WTC11 (cell line): ENCODE results near the gene ST8SIA4. TPM values are rescaled to one million over a fixed set of nuclear protein-coding genes. Genes with fewer than 3 reads are reported as not detected.

Source experiments
- ATAC-seq: fragments of 200-7000 bp; cut with Tn5 transposase; 2 replicates; pipeline ENCODE4 v1.10.0; 2021; ENCODE audit warnings: mild to moderate bottlenecking, moderate library complexity
- CTCF ChIA-PET: fragments of 300-600 bp; sonication (Branson Sonifier 250); formaldehyde crosslinking; loops from one replicate; lab custom pipeline; 2021; ENCODE audit warnings: antibody characterized with exemption; lab: Charles Lee
- POLR2A ChIA-PET: fragments of 350-600 bp; sonication (Branson Sonifier 250); formaldehyde crosslinking; loops from one replicate; lab custom pipeline; 2021; ENCODE audit warnings: antibody characterized with exemption; lab: Charles Lee
- DNase-seq: peaks from one replicate; pipeline ENCODE4 v3.0.0; 2021; ENCODE audit warnings: low spot score
- H3K27ac Mint-ChIP-seq: 2 replicates; pipeline ENCODE4 v1.8.0; 2021; ENCODE audit warnings: mixed read lengths
- H3K27me3 Mint-ChIP-seq: 2 replicates; pipeline ENCODE4 v1.8.0; 2021; ENCODE audit warnings: low read depth, mild to moderate bottlenecking, moderate library complexity, mixed read lengths
- H3K36me3 Mint-ChIP-seq: 2 replicates; pipeline ENCODE4 v1.8.0; 2021; ENCODE audit warnings: mixed read lengths
- H3K4me1 Mint-ChIP-seq: 2 replicates; pipeline ENCODE4 v1.8.0; 2022; ENCODE audit warnings: mixed read lengths
- H3K4me3 Mint-ChIP-seq: 2 replicates; pipeline ENCODE4 v1.8.0; 2021; ENCODE audit warnings: mild to moderate bottlenecking, moderate library complexity, mixed read lengths
- H3K9me3 Mint-ChIP-seq: 2 replicates; pipeline ENCODE4 v1.8.0; 2021; ENCODE audit warnings: mixed read lengths
- ESRRA ChIP-seq: sonication (generic); formaldehyde crosslinking; IDR thresholded peaks from 2 replicates; pipeline ENCODE4 v1.8.1; 2022; ENCODE audit warnings: mild to moderate bottlenecking, missing genetic modification reagents, borderline replicate concordance
- GTF2I ChIP-seq: fragments of 250-450 bp; sonication (Bioruptor Pico); conservative IDR thresholded peaks from 2 replicates; pipeline ENCODE4 v1.4.0; 2021; ENCODE audit warnings: mild to moderate bottlenecking
- MYBL2 ChIP-seq: sonication (generic); formaldehyde crosslinking; IDR thresholded peaks from 2 replicates; pipeline ENCODE4 v1.8.1; 2023; ENCODE audit warnings: mild to moderate bottlenecking, moderate library complexity, missing genetic modification reagents
- ZBTB21 ChIP-seq: sonication (generic); formaldehyde crosslinking; IDR thresholded peaks from 2 replicates; pipeline ENCODE4 v1.8.1; 2023; ENCODE audit warnings: mild to moderate bottlenecking, missing genetic modification reagents, borderline replicate concordance
- total RNA-seq: library from RNA; stranded (reverse); gene quantifications from 3 replicates; pipeline ENCODE4 v1.2.3, GENCODE V29; 2021
- TF ChIP-seq, protein P1 (sequence below): sonication (generic); formaldehyde crosslinking; IDR thresholded peaks from 2 replicates; pipeline ENCODE4 v1.8.1; 2023; ENCODE audit warnings: mild to moderate bottlenecking, missing genetic modification reagents, borderline replicate concordance
- TF ChIP-seq, protein P2 (sequence below): sonication (generic); formaldehyde crosslinking; IDR thresholded peaks from 2 replicates; pipeline ENCODE4 v1.8.0; 2023; ENCODE audit warnings: missing genetic modification reagents, mild to moderate bottlenecking, borderline replicate concordance
- TF ChIP-seq, protein P3 (sequence below): fragments of 200-600 bp; IDR thresholded peaks from 2 replicates; pipeline ENCODE4 v1.8.0; 2022; ENCODE audit warnings: antibody characterized with exemption
- TF ChIP-seq, protein P4 (sequence below): sonication (generic); formaldehyde crosslinking; IDR thresholded peaks from 2 replicates; pipeline ENCODE4 v1.8.1; 2023; ENCODE audit warnings: mild to moderate bottlenecking, missing genetic modification reagents, moderate library complexity
- TF ChIP-seq, protein P5 (sequence below): sonication (generic); formaldehyde crosslinking; IDR thresholded peaks from 2 replicates; pipeline ENCODE4 v1.8.0; 2022; ENCODE audit warnings: mild to moderate bottlenecking, missing genetic modification reagents

Gene ST8SIA4
- total RNA-seq, 1 experiment from 2014 or later: 1.3 TPM

DNA sequence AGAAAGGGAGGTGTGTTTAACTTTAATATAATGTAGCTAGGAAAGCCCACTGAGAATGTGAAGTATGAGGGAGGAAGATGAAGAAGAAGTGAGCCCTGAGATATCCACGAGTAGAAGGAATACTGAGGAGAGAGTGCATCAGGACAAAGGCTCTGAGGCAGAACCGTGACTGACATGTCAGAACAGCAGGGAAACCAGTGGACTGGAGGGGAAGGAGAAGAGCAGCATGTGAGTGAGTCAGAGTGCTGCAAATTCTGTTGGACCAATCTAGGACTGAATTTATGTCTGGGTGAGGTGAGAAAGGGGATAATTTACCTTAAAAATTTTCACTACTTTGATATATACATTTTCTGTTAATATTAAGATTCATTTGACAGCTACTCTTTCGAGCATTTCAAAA is 110.3 kb downstream of the ST8SIA4 start:
- DNase-seq: no peak
- POLR2A ChIA-PET: no interaction called here
- no peak for TF ChIP-seq MYBL2
- TF ChIP-seq, protein P1, sequence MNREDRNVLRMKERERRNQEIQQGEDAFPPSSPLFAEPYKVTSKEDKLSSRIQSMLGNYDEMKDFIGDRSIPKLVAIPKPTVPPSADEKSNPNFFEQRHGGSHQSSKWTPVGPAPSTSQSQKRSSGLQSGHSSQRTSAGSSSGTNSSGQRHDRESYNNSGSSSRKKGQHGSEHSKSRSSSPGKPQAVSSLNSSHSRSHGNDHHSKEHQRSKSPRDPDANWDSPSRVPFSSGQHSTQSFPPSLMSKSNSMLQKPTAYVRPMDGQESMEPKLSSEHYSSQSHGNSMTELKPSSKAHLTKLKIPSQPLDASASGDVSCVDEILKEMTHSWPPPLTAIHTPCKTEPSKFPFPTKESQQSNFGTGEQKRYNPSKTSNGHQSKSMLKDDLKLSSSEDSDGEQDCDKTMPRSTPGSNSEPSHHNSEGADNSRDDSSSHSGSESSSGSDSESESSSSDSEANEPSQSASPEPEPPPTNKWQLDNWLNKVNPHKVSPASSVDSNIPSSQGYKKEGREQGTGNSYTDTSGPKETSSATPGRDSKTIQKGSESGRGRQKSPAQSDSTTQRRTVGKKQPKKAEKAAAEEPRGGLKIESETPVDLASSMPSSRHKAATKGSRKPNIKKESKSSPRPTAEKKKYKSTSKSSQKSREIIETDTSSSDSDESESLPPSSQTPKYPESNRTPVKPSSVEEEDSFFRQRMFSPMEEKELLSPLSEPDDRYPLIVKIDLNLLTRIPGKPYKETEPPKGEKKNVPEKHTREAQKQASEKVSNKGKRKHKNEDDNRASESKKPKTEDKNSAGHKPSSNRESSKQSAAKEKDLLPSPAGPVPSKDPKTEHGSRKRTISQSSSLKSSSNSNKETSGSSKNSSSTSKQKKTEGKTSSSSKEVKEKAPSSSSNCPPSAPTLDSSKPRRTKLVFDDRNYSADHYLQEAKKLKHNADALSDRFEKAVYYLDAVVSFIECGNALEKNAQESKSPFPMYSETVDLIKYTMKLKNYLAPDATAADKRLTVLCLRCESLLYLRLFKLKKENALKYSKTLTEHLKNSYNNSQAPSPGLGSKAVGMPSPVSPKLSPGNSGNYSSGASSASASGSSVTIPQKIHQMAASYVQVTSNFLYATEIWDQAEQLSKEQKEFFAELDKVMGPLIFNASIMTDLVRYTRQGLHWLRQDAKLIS (CRISPR knock-in tag): no peak
- TF ChIP-seq, protein P2, sequence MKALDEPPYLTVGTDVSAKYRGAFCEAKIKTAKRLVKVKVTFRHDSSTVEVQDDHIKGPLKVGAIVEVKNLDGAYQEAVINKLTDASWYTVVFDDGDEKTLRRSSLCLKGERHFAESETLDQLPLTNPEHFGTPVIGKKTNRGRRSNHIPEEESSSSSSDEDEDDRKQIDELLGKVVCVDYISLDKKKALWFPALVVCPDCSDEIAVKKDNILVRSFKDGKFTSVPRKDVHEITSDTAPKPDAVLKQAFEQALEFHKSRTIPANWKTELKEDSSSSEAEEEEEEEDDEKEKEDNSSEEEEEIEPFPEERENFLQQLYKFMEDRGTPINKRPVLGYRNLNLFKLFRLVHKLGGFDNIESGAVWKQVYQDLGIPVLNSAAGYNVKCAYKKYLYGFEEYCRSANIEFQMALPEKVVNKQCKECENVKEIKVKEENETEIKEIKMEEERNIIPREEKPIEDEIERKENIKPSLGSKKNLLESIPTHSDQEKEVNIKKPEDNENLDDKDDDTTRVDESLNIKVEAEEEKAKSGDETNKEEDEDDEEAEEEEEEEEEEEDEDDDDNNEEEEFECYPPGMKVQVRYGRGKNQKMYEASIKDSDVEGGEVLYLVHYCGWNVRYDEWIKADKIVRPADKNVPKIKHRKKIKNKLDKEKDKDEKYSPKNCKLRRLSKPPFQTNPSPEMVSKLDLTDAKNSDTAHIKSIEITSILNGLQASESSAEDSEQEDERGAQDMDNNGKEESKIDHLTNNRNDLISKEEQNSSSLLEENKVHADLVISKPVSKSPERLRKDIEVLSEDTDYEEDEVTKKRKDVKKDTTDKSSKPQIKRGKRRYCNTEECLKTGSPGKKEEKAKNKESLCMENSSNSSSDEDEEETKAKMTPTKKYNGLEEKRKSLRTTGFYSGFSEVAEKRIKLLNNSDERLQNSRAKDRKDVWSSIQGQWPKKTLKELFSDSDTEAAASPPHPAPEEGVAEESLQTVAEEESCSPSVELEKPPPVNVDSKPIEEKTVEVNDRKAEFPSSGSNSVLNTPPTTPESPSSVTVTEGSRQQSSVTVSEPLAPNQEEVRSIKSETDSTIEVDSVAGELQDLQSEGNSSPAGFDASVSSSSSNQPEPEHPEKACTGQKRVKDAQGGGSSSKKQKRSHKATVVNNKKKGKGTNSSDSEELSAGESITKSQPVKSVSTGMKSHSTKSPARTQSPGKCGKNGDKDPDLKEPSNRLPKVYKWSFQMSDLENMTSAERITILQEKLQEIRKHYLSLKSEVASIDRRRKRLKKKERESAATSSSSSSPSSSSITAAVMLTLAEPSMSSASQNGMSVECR (CRISPR knock-in tag): no peak
- no peak for TF ChIP-seq ESRRA (CRISPR knock-in tag)
- TF ChIP-seq ZBTB21 (CRISPR knock-in tag): no peak
- Mint-ChIP-seq H3K9me3 (no peaks in the 10 kb centered on the region), H3K27me3 (no peaks in the 10 kb centered on the region), H3K4me1 (peaks cover 22% of the 10 kb centered on the region), H3K27ac (no peak overlapping the region), H3K4me3 (no peak overlapping the region), H3K36me3 (no peaks in the 10 kb centered on the region)
- no peak for ATAC-seq
- CTCF ChIA-PET: no interaction called here

DNA sequence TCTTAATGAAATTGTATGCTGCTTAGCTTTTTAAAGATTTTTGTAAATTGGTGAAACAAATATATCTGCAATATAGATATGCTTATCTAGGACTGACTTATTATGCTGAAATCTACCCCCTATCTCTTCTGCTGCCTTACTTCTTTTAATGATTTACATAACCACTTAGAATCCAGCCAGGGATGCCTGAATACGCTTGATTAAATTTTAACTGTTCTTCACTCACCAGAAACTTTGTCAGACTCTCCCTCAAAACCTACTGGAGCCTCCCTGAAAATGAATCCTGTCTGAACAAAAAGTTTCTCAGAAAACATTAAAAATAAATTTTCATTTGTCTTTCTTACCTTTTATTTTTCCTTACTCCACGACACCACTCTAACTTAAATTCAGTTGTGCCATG is 111.7 kb downstream of the ST8SIA4 start:
- no peak overlapping the region for H3K27ac Mint-ChIP-seq
- DNase-seq: no peak
- ChIA-PET CTCF (no interaction called here), POLR2A (no interaction called here)
- H3K9me3 Mint-ChIP-seq: peaks cover 8% of the 10 kb centered on the region
- H3K4me3 Mint-ChIP-seq: no peak overlapping the region
- TF ChIP-seq, protein P3, sequence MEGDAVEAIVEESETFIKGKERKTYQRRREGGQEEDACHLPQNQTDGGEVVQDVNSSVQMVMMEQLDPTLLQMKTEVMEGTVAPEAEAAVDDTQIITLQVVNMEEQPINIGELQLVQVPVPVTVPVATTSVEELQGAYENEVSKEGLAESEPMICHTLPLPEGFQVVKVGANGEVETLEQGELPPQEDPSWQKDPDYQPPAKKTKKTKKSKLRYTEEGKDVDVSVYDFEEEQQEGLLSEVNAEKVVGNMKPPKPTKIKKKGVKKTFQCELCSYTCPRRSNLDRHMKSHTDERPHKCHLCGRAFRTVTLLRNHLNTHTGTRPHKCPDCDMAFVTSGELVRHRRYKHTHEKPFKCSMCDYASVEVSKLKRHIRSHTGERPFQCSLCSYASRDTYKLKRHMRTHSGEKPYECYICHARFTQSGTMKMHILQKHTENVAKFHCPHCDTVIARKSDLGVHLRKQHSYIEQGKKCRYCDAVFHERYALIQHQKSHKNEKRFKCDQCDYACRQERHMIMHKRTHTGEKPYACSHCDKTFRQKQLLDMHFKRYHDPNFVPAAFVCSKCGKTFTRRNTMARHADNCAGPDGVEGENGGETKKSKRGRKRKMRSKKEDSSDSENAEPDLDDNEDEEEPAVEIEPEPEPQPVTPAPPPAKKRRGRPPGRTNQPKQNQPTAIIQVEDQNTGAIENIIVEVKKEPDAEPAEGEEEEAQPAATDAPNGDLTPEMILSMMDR: no peak
- TF ChIP-seq GTF2I (CRISPR knock-in tag) (no peak), ESRRA (CRISPR knock-in tag) (no peak)
- no peaks in the 10 kb centered on the region for H3K27me3 Mint-ChIP-seq
- H3K4me1 Mint-ChIP-seq: peaks cover 22% of the 10 kb centered on the region
- H3K36me3 Mint-ChIP-seq: peaks cover 2% of the 10 kb centered on the region; the same call in 1 of the 2 replicates
- ATAC-seq: no peak

DNA sequence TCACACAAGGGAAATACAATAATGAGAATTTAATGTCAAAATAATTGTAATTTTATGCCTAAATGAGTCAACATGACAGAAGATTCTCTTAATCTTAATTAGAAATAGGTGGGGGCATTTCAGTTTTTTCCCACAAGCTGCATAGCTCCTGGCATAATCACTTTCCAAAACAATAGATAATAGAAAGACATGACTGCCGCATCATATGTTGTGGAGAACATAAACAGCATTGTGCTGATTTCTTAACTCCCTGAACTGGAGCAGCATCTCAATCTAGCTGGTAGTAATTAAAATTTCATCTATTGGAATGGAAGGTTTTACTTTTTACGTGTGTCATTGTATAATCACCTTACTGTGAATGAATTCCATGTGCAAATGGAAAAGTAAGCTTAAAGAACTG is 112.1 kb downstream of the ST8SIA4 start:
- ChIA-PET POLR2A (no interaction called here), CTCF (interaction anchor here (1.1 to 2.2 kb wide), 4 partner anchors 16 to 599 kb away, joined by 4 to 11 read pairs (median 6); partner anchors contain the start of gene ST8SIA4)
- Mint-ChIP-seq H3K4me3 (no peak overlapping the region), H3K27me3 (no peaks in the 10 kb centered on the region), H3K9me3 (peaks cover 12% of the 10 kb centered on the region)
- DNase-seq (no peak), ATAC-seq (no peak)
- TF ChIP-seq, protein P4, sequence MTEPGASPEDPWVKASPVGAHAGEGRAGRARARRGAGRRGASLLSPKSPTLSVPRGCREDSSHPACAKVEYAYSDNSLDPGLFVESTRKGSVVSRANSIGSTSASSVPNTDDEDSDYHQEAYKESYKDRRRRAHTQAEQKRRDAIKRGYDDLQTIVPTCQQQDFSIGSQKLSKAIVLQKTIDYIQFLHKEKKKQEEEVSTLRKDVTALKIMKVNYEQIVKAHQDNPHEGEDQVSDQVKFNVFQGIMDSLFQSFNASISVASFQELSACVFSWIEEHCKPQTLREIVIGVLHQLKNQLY: no peak
- TF ChIP-seq, protein P5, sequence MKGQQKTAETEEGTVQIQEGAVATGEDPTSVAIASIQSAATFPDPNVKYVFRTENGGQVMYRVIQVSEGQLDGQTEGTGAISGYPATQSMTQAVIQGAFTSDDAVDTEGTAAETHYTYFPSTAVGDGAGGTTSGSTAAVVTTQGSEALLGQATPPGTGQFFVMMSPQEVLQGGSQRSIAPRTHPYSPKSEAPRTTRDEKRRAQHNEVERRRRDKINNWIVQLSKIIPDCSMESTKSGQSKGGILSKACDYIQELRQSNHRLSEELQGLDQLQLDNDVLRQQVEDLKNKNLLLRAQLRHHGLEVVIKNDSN (CRISPR knock-in tag): no peak
- TF ChIP-seq, all 79 proteins: peak for 0
- Mint-ChIP-seq H3K36me3 (peaks cover 7% of the 10 kb centered on the region; the same call in 1 of the 2 replicates), H3K4me1 (peaks cover 22% of the 10 kb centered on the region), H3K27ac (no peak overlapping the region)
